ENCODE data around the gene KCNJ15. TPM values are rescaled to one million over a fixed set of nuclear protein-coding genes. Genes with fewer than 3 reads are reported as not detected.

The KCNJ15 gene
- total and polyA plus RNA-seq, 2 experiments from 2014 or later = not detected

- Histone ChIP-seq H3K4me1 (ENCODE audit: insufficient read depth) (peaks cover 4% of the 10 kb centered on the region; the same call in 1 of the 2 replicates), H3K36me3 (ENCODE audit: insufficient read depth) (no peaks in the 10 kb centered on the region), H3K27ac (ENCODE audit: low read depth) (no peak overlapping the region), H3K4me3 (no peak overlapping the region), H3F3A (replicated peaks; ENCODE audit: low read depth) (no peaks in the 10 kb centered on the region), H3K27me3 (ENCODE audit: insufficient read depth) (no peaks in the 10 kb centered on the region), H4K20me1 (replicated peaks; ENCODE audit: insufficient read depth) (no peaks in the 10 kb centered on the region), H3K9me2 (ENCODE audit: insufficient read depth) (peaks cover 4% of the 10 kb centered on the region; the same call in 1 of the 2 replicates), H3K4me2 (no peak overlapping the region), H3K79me2 (replicated peaks; ENCODE audit: insufficient read depth) (no peaks in the 10 kb centered on the region), H2AFZ (no peak overlapping the region)
- Mint-ChIP-seq H3K4me3 (no peak overlapping the region), H3K36me3 (ENCODE audit: low read depth) (no peaks in the 10 kb centered on the region), H3K27me3 (ENCODE audit: insufficient read depth, low read depth, poor library complexity) (peaks cover 3% of the 10 kb centered on the region), H3K4me1 (peaks cover 6% of the 10 kb centered on the region; the same call in 2 of the 3 replicates), H3K27ac (no peak overlapping the region), H3K9me3 (no peaks in the 10 kb centered on the region)
- DNase-seq (ENCODE audit: low spot score) (no peak), ATAC-seq (no peak)
- no peak for TF ChIP-seq POLR2AphosphoS5 (IDR thresholded peaks at IDR 0.05; ENCODE audit: low read depth)
- no peak for TF ChIP-seq STAT1 (IDR thresholded peaks at IDR 0.05; ENCODE audit: unreplicated experiment)
- no peak for TF ChIP-seq ZNF114 (CRISPR knock-in tag; IDR thresholded peaks at IDR 0.05)
- no peak for TF ChIP-seq ETS1 (IDR thresholded peaks at IDR 0.05)
- no peak for TF ChIP-seq ZNF331 (CRISPR knock-in tag; IDR thresholded peaks at IDR 0.05; ENCODE audit: low read depth)
- no peak for TF ChIP-seq CREB1 (CRISPR knock-in tag; IDR thresholded peaks at IDR 0.05; ENCODE audit: low read depth)
- no peak for TF ChIP-seq REST (IDR thresholded peaks at IDR 0.05; ENCODE audit: unreplicated experiment)
- TF ChIP-seq NANOG (IDR thresholded peaks at IDR 0.05; ENCODE audit: borderline replicate concordance) = no peak
- TF ChIP-seq EZH2 (IDR thresholded peaks at IDR 0.05; ENCODE audit: low read depth, unreplicated experiment) = no peak
- no peak for TF ChIP-seq CTCF (conservative IDR thresholded peaks at IDR 0.05; ENCODE audit: low read depth in 2 of 2)
- TF ChIP-seq EZH2phosphoT487 (IDR thresholded peaks at IDR 0.05; ENCODE audit: unreplicated experiment) = no peak
- no peak for TF ChIP-seq JUNB (IDR thresholded peaks at IDR 0.05; ENCODE audit: unreplicated experiment)
- TF ChIP-seq ZNF462 (CRISPR knock-in tag; IDR thresholded peaks at IDR 0.05) = no peak
Measured at GRCh38 chr21:38265166-38265565, 8.4 kb downstream of the KCNJ15 start.

Measured in GM23338 (cell line).